NCI-H2171 (cell line): ENCODE results near the gene SETBP1.

ENCODE experiments used
- DNase-seq: peaks from one replicate; lab custom pipeline; 2025; lab: John Stamatoyannopoulos, UW

The SETBP1 gene

DNA sequence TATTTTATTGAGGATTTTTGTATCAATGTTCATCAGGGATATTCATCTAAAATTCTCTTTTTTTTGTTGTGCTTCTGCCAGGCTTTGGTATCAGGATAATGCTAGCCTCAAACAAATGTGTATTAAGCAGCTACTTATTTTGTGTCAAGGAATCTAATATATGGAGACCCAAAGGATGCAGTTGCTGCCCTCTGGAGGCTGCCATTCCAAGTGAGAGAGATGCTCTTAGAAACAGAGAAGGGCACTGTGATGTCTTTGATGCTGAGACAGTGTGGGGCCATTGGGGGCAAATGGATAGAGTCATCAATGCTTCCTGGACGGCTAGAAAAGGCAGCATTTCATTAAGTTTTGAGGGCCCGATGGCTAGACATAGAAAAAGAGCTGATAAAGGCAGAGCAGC is 292.6 kb downstream of the SETBP1 start:
- peak; percentile 3 for DNase-seq

DNA sequence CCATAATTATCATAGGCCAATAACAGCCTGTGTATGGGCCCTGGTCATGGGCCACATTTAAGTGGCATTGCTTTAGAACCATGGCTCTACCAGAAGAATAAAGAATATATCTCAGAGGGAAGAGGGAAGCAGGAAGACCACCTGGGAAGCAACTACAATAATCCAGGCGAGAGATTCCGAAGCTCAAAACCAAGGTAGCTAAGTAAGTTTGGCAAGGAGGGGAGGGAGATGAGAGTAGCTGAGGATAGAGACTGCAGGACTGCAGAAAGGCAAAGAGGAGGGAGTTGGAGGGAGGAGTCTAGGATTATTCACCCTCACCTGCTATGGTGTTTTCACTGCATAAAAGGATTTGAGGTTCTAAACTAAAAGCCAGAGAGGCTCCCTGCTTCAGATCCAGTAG is 293.5 kb downstream of the SETBP1 start:
- DNase-seq: no peak

DNA sequence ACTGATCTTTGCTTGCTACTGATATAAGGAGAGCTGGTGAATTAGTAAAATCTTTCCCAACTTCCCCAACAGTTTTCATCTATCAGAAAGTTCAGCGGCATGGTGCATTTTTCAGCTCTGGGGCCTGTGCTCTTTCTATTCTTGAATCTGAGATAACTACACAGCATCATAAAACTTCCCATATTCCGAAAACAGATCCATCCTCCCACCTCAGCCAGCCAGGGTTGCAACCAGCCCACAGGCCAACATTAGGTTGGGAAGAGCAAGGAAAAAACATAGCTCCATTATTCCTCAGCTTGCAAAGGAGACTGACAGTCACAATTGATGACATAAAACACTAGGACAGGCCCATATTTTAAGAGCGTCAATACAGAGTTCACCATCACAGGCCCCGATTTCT is 297.2 kb downstream of the SETBP1 start:
- DNase-seq: no peak

DNA sequence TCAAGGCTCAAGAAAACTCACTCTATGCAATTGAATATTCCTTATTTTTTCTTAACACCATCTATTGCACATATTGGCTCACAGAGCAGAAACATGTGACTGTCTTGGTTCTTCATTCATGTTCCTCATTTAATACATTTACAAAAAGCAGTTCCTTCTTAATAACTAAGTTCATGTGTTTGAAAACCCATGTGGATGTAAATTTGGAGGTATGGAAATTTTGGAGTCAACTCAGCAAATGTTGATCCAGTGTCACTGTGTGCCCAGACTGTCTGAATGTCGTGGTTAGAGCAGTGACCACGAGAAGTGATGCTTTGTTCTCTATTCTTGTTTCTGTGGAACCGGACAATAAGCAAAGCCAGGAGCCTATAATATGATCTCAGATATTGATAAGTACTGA is 299.1 kb downstream of the SETBP1 start:
- no peak for DNase-seq

DNA sequence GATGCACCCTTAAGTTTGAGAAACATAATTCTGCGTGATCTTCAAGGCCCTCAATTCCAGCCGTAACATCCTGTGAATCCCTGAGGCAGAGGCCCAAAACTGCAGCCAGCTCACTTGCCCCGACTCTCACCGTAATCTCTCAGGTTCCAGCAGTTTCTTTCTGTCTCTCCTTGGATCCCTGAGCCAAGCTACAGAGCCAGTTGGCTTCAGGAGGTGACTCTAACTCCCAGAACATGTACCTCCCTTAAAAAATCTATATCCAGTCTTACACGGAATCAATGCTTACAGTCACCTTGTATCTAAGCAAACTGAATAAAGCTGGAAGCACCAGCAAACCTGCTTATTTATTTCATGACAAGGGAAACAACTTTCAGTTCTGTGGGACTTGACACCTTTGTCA is 300.4 kb downstream of the SETBP1 start:
- DNase-seq: no peak

DNA sequence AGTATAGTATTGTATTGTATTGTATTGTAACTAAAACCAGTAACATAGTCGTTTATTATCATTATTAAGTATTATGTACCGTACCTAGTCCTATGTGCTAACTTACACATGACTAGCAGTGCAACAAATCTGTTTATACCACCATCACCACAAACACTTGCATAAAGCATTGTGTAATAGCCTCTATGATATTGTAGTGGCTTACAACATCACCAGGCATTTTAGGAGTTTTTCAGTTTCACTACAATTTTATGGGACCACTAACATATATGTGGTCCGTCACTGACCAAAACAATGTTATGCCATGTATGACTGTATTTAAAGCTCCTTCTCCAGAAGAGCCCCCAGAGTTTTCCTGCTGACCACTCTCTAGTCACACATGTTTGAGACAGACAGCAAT is 306.2 kb downstream of the SETBP1 start:
- no peak for DNase-seq

DNA sequence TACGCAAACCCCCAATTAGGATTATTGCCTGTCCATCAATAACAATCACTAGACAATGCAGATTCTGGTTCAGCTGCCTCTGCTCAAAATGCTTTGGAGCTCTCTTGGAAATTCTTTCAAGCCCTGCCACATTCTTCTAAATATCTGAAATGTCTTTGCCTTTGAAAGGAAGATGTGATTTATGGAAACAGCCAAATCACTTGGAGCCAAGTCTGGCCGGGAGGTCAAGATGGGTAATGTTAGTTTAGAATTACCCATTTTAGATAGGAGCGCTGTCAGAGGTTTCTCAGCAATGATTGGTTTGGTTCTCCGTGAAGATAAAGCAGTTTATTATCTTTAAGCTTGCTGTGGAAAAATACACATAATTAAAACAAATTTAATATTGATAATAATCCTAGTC is 306.7 kb downstream of the SETBP1 start:
- no peak for DNase-seq

DNA sequence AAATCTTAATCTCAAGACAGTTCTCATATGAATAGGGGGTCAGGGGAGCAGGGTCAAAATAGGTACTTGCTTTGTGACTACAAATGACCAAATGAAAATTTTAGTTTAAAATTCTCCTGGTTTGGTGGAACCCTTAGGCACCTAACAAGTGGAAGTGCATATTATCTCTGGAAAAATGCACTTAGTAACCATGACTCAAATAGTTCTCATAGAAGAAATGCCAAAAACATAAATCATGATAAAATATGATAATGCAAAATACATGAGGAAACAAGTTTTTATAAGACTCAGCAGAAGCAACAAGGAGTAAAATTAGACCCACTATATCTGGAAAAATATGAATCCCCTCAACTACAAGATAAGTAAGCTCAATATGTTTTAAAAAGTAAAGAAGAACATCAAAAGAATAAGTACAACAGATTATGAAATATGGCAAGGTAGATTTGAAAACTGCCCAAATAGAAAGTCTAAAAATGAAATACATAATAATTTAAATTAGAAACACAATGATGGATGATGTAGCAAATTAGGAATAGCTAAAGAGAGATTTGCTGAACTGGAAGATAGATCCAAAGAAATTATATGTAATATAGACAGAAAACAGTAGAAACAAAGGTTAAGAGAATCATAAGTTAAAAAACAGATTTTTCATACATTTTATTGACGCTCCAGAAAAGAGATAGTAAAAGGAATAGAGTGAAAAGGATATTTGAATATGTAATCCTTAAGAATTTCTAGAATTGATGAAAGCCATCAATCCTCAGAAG is 308.3 kb downstream of the SETBP1 start:
- no peak for DNase-seq

DNA sequence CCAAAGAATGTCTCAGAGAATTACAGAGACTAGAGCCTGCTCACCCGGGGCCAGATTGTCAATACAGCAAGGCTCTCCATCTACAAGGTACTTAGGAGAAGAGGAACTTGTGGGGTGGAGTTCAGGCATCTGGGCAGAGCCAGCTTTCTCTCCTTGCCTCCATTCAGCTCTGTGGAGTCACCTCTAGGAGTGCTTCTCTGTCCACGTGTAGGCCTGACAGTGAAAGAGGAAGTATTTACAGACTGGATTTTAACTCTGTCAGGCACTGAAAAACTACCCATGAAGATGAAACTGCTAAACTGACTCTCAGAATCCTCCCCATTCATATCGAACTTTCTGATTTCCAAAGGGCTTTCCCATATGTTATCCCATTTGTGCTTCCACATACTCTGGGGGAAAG is 315.6 kb downstream of the SETBP1 start:
- DNase-seq: no peak

DNA sequence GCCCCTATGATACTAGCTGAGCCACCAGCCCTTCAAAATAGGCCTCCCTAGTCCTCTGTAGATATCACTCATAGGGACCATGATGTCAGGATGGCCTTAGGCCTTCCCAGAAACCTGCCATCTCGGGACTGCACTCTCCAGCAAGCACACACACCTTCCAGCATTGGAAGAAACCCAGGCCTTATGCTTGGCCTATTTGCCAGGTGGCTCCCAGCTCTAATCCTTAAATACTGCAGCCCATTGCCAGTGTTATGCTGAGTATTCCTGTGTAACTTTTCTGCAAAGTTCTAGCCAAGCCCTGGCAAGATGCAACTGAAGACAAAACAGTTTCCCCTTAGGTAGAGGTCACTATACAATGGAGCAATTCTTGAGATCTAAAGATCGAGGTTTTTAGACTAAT is 316.5 kb downstream of the SETBP1 start:
- no peak for DNase-seq

DNA sequence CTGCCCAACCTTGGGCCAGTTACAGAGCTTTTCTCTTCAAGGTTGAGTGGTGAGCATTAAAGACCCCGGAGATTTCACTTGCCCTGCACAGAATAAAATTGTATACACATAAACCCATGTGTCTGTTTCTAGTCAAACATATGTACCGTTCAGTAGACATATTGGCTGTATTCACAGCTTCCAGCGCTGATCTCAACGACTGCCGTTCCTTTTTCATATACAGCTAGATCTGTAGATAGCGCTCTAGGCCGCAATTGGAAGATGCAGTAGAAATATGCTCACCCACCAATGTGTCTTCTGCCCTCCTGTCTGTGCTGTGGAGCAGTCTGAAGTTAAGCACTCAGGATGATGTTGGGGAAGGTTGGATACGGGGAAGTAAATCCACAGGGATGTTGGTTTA is 317.7 kb downstream of the SETBP1 start:
- DNase-seq: no peak

DNA sequence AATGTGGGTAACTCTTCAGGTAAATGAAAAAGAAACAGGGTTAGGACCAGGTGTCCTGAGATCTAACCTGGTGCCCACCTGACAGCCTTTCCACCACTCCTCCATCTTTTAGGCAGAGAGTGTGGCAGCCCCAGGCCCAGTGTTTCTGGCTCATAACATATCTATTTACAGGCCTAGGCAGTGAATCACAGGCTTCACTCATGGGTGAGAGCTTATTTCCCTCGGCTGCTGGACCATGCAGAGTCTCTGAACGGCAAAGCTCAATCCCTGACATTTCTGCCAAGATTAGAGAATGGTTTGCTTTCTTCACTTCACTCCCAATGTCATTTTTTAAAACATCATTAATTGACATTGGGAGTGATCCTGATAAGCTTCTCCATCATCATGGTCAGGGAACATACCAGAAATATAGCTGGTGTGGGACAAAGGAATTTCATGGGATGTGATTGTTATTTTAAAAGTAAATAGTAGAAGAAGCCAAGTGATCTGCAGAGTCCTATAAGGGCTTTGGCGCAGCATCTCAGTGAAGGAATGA is 323.9 kb downstream of the SETBP1 start:
- no peak for DNase-seq

DNA sequence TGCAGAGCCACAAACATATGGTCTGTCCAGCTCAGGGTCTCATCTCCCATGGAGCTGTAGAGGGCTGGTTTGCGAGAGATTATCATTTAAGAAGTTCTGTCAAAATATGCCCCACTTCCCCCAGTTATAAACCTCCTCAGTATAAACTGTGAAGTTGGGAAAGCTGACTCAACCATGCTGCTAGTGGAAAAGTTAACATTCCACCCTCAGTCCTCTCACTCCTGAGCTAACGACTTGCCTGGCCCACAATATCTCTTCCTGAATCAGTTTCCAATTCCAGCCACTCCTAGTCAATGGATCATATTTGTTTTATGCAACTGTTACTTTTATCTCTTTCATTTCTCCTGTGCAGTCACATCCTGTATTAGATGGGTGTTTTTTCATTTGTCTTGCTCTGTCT is 326.2 kb downstream of the SETBP1 start:
- no peak for DNase-seq

DNA sequence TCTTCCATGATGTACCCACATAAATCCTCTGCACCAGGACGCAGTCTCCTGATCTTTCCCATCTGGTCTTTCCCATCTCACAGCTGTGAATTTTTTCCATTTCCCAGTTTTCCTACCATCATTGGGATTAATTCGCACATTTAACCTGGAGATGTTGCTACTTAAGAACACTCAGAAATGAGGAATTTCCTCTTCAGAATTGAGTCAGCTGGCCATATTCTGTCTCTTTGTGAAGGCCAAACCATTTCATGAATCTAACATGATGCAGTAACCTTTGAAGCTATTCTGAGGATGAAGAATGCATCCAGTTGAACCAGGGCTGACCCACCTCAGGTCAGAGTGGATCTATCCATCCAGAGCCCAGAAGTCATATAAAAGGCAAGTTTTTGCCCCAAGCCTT is 326.8 kb downstream of the SETBP1 start:
- no peak for DNase-seq

DNA sequence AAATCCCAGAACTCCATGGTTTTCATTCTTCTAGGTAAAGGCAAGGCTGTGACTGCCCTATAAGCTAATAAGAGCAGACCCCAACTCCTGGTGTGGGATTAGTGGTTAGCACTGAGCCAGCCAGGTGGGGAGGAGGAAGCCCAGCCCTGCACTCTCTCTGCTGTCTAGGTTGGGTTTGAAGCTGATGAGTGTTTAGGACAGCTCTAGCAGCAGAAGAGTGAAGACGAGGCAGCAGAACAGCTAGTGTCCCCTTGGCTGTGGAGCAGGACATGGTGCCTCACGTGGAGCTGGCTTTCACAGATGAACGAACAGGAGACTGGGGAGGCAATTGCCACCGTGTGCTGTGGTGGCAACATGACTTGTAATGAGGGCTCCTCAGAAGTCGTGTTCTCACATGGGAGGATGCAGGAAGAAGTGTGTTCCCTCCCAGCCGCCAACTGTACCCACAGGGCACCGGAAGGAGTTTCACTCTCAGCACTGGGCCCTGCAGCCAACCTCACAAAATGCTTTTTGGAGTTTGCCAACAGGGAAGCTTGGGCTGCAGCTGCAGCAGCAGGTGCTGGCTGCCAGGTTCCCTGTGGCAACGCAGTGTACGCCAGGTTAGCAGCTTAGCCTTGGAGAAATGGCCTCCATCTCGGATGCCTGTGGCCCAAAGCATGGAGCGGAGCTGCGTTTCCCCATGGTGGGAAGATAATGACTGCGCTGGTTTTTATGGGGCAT is 328.2 kb downstream of the SETBP1 start:
- no peak for DNase-seq

DNA sequence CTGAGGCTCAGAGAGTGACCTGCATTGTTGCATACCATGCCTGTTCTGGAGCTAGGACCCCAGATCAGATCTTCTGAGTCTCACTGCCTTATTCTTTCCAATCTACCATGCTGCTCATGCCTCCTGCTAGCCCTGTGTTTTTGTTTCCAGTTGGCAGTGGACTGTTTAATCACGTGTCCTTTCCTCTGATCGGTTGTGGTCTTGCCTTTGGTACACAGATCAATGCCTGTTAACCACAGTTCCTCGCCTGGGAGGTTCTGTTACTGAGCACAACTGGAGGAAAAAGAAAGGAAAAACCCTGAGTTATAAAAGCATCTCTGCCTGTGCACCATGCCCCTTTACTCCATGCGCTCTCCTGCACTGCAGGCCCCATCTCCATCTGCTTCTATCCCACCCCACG is 329.1 kb downstream of the SETBP1 start:
- DNase-seq: no peak

DNA sequence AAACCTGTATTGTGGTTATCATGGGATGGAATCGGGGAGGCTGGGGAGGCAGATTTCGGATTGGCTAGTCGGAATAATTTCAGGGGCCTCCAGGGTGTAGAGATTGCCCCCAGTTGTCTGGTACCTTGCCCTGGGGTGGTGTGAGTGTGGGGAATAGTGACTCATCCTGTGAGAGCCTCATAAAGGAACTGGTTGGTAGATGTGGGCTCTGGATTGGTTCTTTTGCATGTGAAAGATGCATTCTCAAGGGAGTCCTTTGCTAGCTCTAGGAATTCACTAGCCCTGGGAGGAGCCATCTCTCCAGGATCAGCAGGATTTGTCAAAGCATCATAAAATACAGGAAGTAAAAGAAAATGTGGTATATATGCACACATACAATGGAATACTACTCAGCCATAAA is 331.6 kb downstream of the SETBP1 start:
- no peak for DNase-seq

DNA sequence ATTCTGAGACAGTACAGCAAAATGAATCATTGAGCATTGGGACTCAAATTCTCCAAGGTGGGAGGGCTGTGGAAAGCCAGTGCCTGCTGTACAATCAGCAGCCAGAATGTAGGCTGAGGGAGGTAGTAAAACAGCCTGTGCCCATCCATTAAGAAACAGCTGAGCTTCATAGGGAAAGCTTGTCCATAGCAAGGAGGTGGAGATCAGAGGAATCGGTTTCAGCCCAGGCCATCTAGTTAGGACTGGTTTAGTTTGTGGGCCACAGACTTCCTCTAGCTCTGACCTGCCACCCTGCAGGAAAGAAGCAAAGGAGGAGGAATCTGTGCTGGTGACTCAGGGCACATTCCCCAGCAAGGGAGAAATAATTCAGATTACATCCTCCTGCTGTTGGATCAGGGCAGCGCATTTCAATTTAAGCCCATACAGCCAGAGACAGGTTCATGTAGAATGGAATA is 333.4 kb downstream of the SETBP1 start:
- DNase-seq: no peak

DNA sequence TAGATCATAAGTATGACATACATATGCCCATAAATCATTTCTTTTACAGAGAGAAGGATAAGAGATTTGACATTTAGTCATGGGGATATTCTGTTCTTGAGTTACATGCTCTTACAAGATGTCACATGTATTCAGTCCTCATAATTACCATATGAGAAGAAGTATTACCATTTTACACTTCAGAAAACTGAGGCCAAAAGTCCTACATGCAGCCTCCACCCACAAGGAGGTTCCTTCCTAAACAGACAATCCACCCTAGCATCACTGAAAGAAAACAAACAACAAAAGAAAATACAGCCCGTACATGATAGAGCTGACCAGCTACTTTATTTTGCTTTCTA is 335.1 kb downstream of the SETBP1 start:
- DNase-seq: peak; percentile 32

DNA sequence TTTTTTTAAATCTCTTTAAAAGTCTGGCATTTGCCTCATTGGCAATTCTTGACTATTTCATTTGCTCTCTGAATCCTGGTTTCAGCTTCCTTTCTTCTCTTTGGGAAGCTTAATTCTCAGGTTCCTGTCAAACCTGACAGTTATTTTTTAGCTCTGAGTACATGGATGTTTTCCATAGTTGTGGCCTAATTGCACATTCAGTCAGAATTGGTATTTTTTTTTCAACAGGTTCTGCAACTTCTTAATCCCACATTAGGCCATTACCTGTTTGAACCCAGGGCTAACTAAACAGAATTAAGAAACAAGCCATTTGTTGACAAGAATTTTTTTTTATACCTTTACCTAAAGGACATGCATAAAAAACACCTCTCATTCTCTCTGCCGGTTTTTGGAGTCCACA is 338.8 kb downstream of the SETBP1 start:
- DNase-seq: no peak

DNA sequence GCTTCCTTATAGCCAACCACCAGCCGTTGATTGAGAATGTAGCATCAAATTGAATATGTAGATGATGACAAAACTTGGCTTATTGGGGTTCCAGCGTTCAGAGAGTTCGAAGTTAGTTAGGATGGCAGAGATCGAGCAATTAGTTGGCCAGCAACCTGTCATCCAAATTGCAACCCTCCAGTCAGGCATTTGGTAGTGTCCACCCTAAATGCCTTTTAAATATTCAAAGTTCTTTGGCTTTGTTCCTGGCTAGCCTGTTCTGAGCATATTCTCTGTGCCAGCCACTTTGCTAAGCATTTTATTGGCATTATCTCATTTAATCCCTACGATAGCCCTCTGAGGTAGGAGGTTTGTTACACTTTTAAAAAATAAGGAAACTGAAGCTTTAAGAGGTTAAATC is 342.8 kb downstream of the SETBP1 start:
- no peak for DNase-seq

DNA sequence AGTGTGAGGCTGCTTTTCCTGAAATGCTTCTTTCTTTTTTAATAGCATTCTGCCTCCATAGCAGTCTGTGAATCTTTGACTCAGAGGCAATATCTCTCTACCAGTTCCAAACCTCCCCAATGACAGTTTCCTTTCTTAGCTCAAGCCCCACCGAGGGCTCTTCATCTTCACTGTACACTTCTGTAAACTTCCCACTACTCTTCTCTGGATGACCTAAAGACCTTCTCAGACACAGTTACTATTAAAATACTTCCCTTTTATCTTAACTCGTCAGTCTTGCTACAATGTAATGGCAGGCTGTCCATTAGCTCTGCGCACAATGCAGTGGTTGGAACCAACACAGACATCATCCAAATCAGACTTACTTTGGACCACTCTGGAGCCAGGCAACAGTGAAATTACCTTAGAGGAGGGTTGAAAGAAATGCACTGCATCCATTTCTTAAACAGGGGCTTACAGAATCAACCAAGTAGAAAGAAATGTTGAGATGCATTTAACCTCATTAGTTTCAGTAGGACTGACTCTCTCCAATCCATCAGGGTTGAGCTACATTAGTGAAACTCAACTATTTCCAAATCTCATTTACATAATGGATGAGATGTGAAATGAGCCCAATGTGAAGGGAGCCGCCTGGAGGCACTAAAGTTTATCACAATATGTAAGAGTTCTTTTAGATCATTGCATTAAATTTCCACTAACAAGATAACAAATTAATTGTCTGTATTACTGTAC is 343.8 kb downstream of the SETBP1 start:
- DNase-seq: no peak

DNA sequence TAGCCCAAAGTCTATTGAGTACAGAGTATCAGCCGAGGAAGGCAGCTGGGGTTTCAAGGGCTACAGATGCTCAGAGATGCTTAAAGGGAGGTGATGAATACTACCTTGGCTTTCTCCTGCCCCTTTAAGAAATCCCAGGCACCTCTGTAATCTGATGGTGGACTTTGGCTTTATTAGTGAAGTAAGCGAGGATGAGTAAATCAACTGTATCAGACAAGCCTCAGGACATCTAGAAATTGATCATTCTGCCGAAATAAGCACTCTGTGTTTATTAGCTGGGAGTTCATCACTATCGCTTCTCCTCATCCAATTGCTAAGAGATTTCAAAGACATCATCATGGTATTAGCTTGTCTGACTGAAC is 344.4 kb downstream of the SETBP1 start:
- DNase-seq: no peak
